Spinal cord (tissue), 10 donors: ENCODE measurements around the gene KCNJ6. TPM values are rescaled to one million over a fixed set of nuclear protein-coding genes. Genes with fewer than 3 reads are reported as not detected.
A peak's percentile ranks its signal among the peaks of the same experiment; 100 is the strongest.

ENCODE experiments used
- DNase-seq, 6 donors: peaks; one replicate each; pipeline versions ENCODE4 v3.0.0 to v3.0.0-alpha.2; 2013 to 2015; ENCODE audit warnings: low spot score in 6 of 6, low read depth in 4 of 6
- H3K27ac ChIP-seq: one replicate; pipeline ENCODE4 v1.5.1; 2013; ENCODE audit warnings: low read depth, low read length, control low read depth
- H3K27me3 ChIP-seq: one replicate; pipeline ENCODE4 v1.6.1; 2013; ENCODE audit warnings: low read length; ENCODE audit not compliant: control insufficient read depth, insufficient read depth
- H3K36me3 ChIP-seq: one replicate; pipeline ENCODE4 v1.6.1; 2013; ENCODE audit warnings: low read length; ENCODE audit not compliant: control insufficient read depth, insufficient read depth
- H3K4me1 ChIP-seq: one replicate; pipeline ENCODE4 v1.6.1; 2013; ENCODE audit warnings: low read length; ENCODE audit not compliant: control insufficient read depth, insufficient read depth
- H3K4me3 ChIP-seq: one replicate; pipeline ENCODE4 v1.5.1; 2013; ENCODE audit warnings: low read depth, low read length, control low read depth
- H3K9me3 ChIP-seq: one replicate; pipeline ENCODE4 v1.6.1; 2013; ENCODE audit warnings: low read length; ENCODE audit not compliant: control insufficient read depth, insufficient read depth
- WGBS: methylation state at CpG from one replicate; pipeline ENCODE4 v1.1.5; 2013; ENCODE audit warnings: missing lambda C conversion rate; ENCODE audit not compliant: insufficient coverage; 5-methylcytosine and 5-hydroxymethylcytosine counted together
- polyA plus RNA-seq, 2 donors: library from polyadenylated mRNA; unstranded; fragments of 120-200 nt; gene quantifications; one replicate each; pipeline ENCODE4 v1.2.1, GENCODE V29; 2013; ENCODE audit not compliant: insufficient read length in 2 of 2
- total RNA-seq, 2 donors: library from RNA; depleted of rRNA in 1 of 2; stranded (reverse); fragments of 120-200 nt in 1 of 2; fragments of >200 nt in 1 of 2; gene quantifications; one replicate each; pipeline versions ENCODE4 v1.2.3 to v1.2.4, GENCODE V29; 2013 to 2014
- donor health status: healthy.

The KCNJ6 gene
- total and polyA plus RNA-seq, 4 donors: 4.1 to 8.7 (median 4.8) TPM

- no peaks in the 10 kb centered on the region for H3K36me3 ChIP-seq
- peak overlapping the region; percentile 84 for H3K27ac ChIP-seq
- H3K27me3 ChIP-seq: no peaks in the 10 kb centered on the region
- H3K9me3 ChIP-seq: no peaks in the 10 kb centered on the region
- peaks cover 25% of the 10 kb centered on the region for H3K4me1 ChIP-seq
- H3K4me3 ChIP-seq: peak overlapping the region; percentile 75
- no peak for DNase-seq
- WGBS: 93% methylated on average over 6 of the region's 12 CpGs
Measured at GRCh38 chr21:37564924-37565529, 351.2 kb downstream of the KCNJ6 start.

- Histone ChIP-seq H3K4me3 (peak overlapping the region; percentile 75), H3K4me1 (peaks cover 25% of the 10 kb centered on the region), H3K9me3 (no peaks in the 10 kb centered on the region), H3K27me3 (no peaks in the 10 kb centered on the region), H3K36me3 (no peaks in the 10 kb centered on the region), H3K27ac (peak overlapping the region; percentile 84)
- peak in 4 of 6 donors; percentile 49 to 92 (median 66) for DNase-seq
- WGBS: 16% methylated on average over 8 of the region's 14 CpGs
Measured at GRCh38 chr21:37564341-37564923, 351.8 kb downstream of the KCNJ6 start.

- Histone ChIP-seq H3K27ac (peak overlapping the region; percentile 84), H3K27me3 (no peaks in the 10 kb centered on the region), H3K4me3 (peak overlapping the region; percentile 75), H3K36me3 (no peaks in the 10 kb centered on the region), H3K9me3 (no peaks in the 10 kb centered on the region), H3K4me1 (peaks cover 25% of the 10 kb centered on the region)
- DNase-seq: peak; percentile 83 to 98 (median 88)
- WGBS: under 1% methylated on average over 67 of the region's 67 CpGs
Measured at GRCh38 chr21:37563641-37564340, 352.5 kb downstream of the KCNJ6 start.

- peaks cover 25% of the 10 kb centered on the region for H3K4me1 ChIP-seq
- H3K36me3 ChIP-seq: no peaks in the 10 kb centered on the region
- no peaks in the 10 kb centered on the region for H3K27me3 ChIP-seq
- no peak for DNase-seq
- H3K27ac ChIP-seq: peak overlapping the region; percentile 84
- H3K9me3 ChIP-seq: no peaks in the 10 kb centered on the region
- peak overlapping the region; percentile 75 for H3K4me3 ChIP-seq
- 45% methylated on average over 19 of the region's 22 CpGs for WGBS
Measured at GRCh38 chr21:37562920-37563640, 353.2 kb downstream of the KCNJ6 start.

- peaks cover 25% of the 10 kb centered on the region for H3K4me1 ChIP-seq
- H3K27me3 ChIP-seq: no peaks in the 10 kb centered on the region
- H3K4me3 ChIP-seq: no peak overlapping the region
- H3K27ac ChIP-seq: no peak overlapping the region
- DNase-seq: no peak
- WGBS: 93% methylated on average over 3 of the region's 11 CpGs
- H3K9me3 ChIP-seq: no peaks in the 10 kb centered on the region
- H3K36me3 ChIP-seq: no peaks in the 10 kb centered on the region
Measured at GRCh38 chr21:37561941-37562919, 354.0 kb downstream of the KCNJ6 start.

- Histone ChIP-seq H3K9me3 (no peaks in the 10 kb centered on the region), H3K27me3 (no peaks in the 10 kb centered on the region), H3K4me3 (no peak overlapping the region), H3K4me1 (peaks cover 25% of the 10 kb centered on the region), H3K36me3 (no peaks in the 10 kb centered on the region), H3K27ac (no peak overlapping the region)
- DNase-seq: no peak
- WGBS: 40% methylated on average over 1 of the region's 7 CpGs
Measured at GRCh38 chr21:37561506-37561905, 354.8 kb downstream of the KCNJ6 start.

GRCh38 chr21:37560385-37560784 is 355.9 kb downstream of the KCNJ6 start:
- Histone ChIP-seq H3K27me3 (no peaks in the 10 kb centered on the region), H3K27ac (no peak overlapping the region), H3K9me3 (no peaks in the 10 kb centered on the region), H3K4me3 (no peak overlapping the region), H3K36me3 (no peaks in the 10 kb centered on the region), H3K4me1 (peaks cover 24% of the 10 kb centered on the region)
- DNase-seq: no peak
- WGBS: 91% methylated on average over 5 of the region's 5 CpGs

GRCh38 chr21:37558676-37559211 is 357.5 kb downstream of the KCNJ6 start:
- Histone ChIP-seq H3K4me1 (peaks cover 8% of the 10 kb centered on the region), H3K4me3 (no peak overlapping the region), H3K27me3 (no peaks in the 10 kb centered on the region), H3K9me3 (no peaks in the 10 kb centered on the region), H3K27ac (no peak overlapping the region), H3K36me3 (no peaks in the 10 kb centered on the region)
- DNase-seq: no peak
- 96% methylated on average over 5 of the region's 8 CpGs for WGBS
